ENCODE data around the gene ZBTB20. TPM values are rescaled to one million over a fixed set of nuclear protein-coding genes. Genes with fewer than 3 reads are reported as not detected.

ZBTB20 gene
- total and polyA plus RNA-seq, 5 experiments from 2014 or later = 16.5 to 50.8 (median 22.0) TPM

DNA sequence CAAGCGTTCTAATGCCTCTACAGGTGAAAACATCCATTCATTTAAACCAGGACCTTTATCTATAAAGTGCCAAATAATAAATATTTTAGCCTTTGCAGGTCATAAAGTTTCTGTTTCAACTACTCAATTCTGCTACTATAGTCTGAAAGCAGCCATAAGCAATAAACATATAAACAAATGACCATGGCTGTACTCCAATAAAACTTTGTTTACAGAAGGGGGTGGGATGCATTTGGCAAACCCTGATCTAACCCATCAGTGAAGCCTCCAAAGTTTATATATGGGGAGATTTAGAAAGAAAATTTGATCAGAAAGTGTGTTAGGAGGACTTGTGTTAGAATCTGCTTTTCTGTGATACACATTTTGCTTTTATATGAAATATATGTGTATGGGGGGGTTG lies 161.3 kb downstream of the ZBTB20 start:
- DNase-seq (no peak), ATAC-seq (no peak)
- no peak overlapping the region for H3K27ac Mint-ChIP-seq
- no peak overlapping the region for H3K4me3 Mint-ChIP-seq
- POLR2A ChIA-PET = no interaction called here
- H3K27me3 Mint-ChIP-seq = no peaks in the 10 kb centered on the region
- H3K4me1 Mint-ChIP-seq = peaks cover 0 to 21% (median 7%) of the 10 kb centered on the region in 4 donors
- peaks cover under 1 to 10% (median 4%) of the 10 kb centered on the region in 3 donors for H3K36me3 Mint-ChIP-seq
- H3K9me3 Mint-ChIP-seq = peaks cover 0 to 16% (median 7%) of the 10 kb centered on the region in 9 donors

DNA sequence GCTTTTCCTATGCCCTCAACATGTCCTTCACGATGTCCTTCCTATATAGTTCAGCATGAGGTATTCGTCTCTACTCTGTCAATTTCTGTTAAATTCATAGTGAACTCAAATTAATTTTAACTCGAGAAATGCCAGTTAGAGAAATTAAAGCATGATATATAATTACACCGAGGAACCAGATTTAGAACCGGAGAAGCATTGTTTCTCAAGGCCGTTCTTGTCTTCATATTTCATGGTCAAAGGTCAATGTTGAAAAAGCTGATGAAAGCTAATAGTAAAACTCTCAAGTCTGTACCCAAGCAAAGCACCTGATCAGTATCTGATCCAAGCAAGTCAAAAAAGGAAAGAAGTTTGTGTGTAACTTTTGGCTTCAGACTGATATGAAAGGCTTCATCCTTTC lies 163.8 kb downstream of the ZBTB20 start:
- Mint-ChIP-seq H3K9me3 (peaks cover 0 to 11% (median 0%) of the 10 kb centered on the region in 9 donors), H3K27me3 (no peaks in the 10 kb centered on the region), H3K36me3 (peaks cover 0 to 4% (median 3%) of the 10 kb centered on the region in 3 donors), H3K27ac (no peak overlapping the region), H3K4me1 (peaks cover 0 to 21% (median 6%) of the 10 kb centered on the region in 4 donors), H3K4me3 (no peak overlapping the region)
- no peak for DNase-seq
- POLR2A ChIA-PET = no interaction called here
- ATAC-seq = no peak

DNA sequence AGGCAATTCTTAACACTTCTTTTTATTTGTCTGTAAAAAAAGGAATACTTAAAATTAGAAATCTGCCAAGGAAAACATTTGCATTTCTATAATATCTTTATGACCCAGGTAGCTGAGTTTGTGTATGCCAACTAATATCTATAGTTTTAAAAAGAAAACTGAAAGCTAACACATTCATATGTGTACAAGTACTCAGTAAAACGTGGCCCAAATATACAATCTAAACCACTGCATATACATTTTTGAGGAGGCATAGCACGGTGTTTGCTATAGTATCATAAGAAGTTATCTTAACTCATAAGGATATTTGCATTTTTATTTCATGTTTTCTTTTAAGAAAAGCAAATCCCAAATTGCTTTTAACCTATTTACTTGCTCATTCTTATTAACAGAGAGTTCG lies 172.7 kb downstream of the ZBTB20 start:
- no peaks in the 10 kb centered on the region for H3K27me3 Mint-ChIP-seq
- peaks cover 6 to 46% (median 40%) of the 10 kb centered on the region in 3 donors for H3K36me3 Mint-ChIP-seq
- H3K9me3 Mint-ChIP-seq = peaks cover 0 to 5% (median 0%) of the 10 kb centered on the region in 9 donors
- ATAC-seq (no peak), DNase-seq (no peak)
- H3K4me1 Mint-ChIP-seq = peaks cover 0 to 17% (median 3%) of the 10 kb centered on the region in 4 donors
- H3K4me3 Mint-ChIP-seq = no peak overlapping the region
- POLR2A ChIA-PET = no interaction called here
- no peak overlapping the region for H3K27ac Mint-ChIP-seq

- POLR2A ChIA-PET = no interaction called here
- H3K36me3 Mint-ChIP-seq = peaks cover 6 to 48% (median 45%) of the 10 kb centered on the region in 3 donors
- H3K4me3 Mint-ChIP-seq = no peak overlapping the region
- DNase-seq (no peak), ATAC-seq (no peak)
- no peaks in the 10 kb centered on the region for H3K27me3 Mint-ChIP-seq
- peaks cover 0 to 17% (median 3%) of the 10 kb centered on the region in 4 donors for H3K4me1 Mint-ChIP-seq
- peaks cover 0 to 5% (median 0%) of the 10 kb centered on the region in 9 donors for H3K9me3 Mint-ChIP-seq
- peak overlapping the region in 1 of 10 donors; percentile 63 for H3K27ac Mint-ChIP-seq
Observed at GRCh38 chr3:114973536-114973935, 173.6 kb downstream of the ZBTB20 start.

DNA sequence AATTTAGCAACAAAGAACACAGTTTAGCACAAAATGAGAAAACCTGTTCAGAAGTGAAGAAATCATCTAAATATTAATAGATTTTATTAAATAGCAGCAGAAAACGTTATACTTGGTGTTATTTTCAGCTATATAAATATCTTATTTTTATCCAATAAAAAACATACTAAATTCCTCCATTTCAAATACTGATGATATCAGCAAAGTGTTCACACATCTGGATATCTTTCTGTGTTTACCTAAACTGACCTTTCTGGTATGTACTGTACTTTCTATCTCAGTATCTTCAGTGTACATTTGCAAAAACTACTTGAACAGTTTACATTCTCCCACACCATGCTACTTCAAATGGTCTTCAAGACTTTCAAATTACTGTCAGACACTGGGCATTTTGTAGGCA lies 179.9 kb downstream of the ZBTB20 start:
- H3K36me3 Mint-ChIP-seq = peaks cover 4 to 45% (median 44%) of the 10 kb centered on the region in 3 donors
- POLR2A ChIA-PET = no interaction called here
- H3K4me1 Mint-ChIP-seq = peaks cover 0 to 3% (median 0%) of the 10 kb centered on the region in 4 donors
- no peaks in the 10 kb centered on the region for H3K27me3 Mint-ChIP-seq
- DNase-seq = no peak
- H3K27ac Mint-ChIP-seq = no peak overlapping the region
- ATAC-seq = no peak
- no peaks in the 10 kb centered on the region for H3K9me3 Mint-ChIP-seq
- H3K4me3 Mint-ChIP-seq = no peak overlapping the region

DNA sequence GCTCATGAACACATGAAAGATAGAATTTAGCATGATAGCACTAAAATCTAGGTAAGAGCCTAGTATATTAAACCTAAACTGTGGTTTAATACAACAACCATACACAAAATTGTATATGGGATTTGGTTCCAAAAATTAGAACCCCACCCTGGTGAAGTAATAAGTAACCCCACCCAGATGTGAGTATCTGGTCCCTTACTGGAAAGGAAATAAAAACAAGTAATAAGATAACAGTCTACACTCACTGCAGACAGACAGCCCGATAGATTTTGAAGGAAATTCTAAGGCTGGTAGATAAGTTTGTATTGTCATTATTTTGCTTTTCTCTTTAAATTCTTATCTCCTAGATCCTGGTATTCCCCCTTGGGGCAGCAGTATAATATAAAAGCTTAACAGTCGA lies 184.9 kb downstream of the ZBTB20 start:
- POLR2A ChIA-PET = no interaction called here
- H3K4me3 Mint-ChIP-seq = no peak overlapping the region
- no peak overlapping the region for H3K27ac Mint-ChIP-seq
- H3K9me3 Mint-ChIP-seq = peaks cover 0 to 4% (median 0%) of the 10 kb centered on the region in 9 donors
- H3K27me3 Mint-ChIP-seq = no peaks in the 10 kb centered on the region
- peaks cover 27 to 50% (median 46%) of the 10 kb centered on the region in 3 donors for H3K36me3 Mint-ChIP-seq
- DNase-seq (no peak), ATAC-seq (no peak)
- H3K4me1 Mint-ChIP-seq = peaks cover 3 to 7% (median 5%) of the 10 kb centered on the region in 4 donors

- no peak overlapping the region for H3K4me3 Mint-ChIP-seq
- DNase-seq = no peak
- H3K27me3 Mint-ChIP-seq = no peaks in the 10 kb centered on the region
- H3K36me3 Mint-ChIP-seq = peaks cover 47 to 62% (median 51%) of the 10 kb centered on the region in 3 donors
- peak overlapping the region in 1 of 10 donors; percentile 27 for H3K27ac Mint-ChIP-seq
- H3K9me3 Mint-ChIP-seq = peaks cover 3 to 31% (median 10%) of the 10 kb centered on the region in 9 donors
- POLR2A ChIA-PET = no interaction called here
- no peak for ATAC-seq
- H3K4me1 Mint-ChIP-seq = peaks cover 3 to 6% (median 4%) of the 10 kb centered on the region in 4 donors
Observed at GRCh38 chr3:114958930-114959329, 188.2 kb downstream of the ZBTB20 start.

- Mint-ChIP-seq H3K27ac (no peak overlapping the region), H3K9me3 (peaks cover 11 to 57% (median 22%) of the 10 kb centered on the region in 9 donors), H3K36me3 (peaks cover 52 to 76% (median 54%) of the 10 kb centered on the region in 3 donors), H3K27me3 (no peaks in the 10 kb centered on the region), H3K4me1 (peaks cover 0 to 5% (median 4%) of the 10 kb centered on the region in 4 donors), H3K4me3 (no peak overlapping the region)
- DNase-seq (no peak), ATAC-seq (no peak)
- POLR2A ChIA-PET = no interaction called here
Observed at GRCh38 chr3:114953800-114954199, 193.3 kb downstream of the ZBTB20 start.

DNA sequence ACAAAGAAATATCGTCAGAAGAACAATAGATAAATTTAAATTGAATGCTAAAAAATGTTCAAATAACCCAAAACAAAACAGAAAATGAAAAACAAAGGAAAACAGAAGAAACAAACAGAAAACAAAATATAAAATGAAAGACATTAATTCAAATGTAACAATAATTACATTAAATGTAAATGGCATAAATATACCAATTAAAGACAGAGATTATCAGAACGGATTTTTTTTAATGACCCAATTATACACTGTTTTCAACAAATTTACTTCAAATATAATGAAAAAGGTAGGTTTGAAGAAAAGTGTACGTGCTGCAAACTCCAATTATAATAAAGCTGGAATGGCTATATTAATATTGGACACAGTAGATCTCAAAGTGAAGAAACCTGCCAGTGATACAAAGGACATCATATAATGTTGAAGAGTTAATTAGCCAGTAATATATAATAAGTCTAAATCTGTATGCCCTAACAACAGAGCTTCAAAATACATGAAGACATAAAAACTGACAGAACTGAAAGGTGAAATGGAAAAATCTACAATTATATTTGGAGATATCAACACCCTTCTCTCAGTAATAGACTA lies 193.8 kb downstream of the ZBTB20 start:
- Mint-ChIP-seq H3K27me3 (no peaks in the 10 kb centered on the region), H3K27ac (no peak overlapping the region), H3K36me3 (peaks cover 49 to 73% (median 52%) of the 10 kb centered on the region in 3 donors), H3K4me1 (peaks cover 0 to 5% (median 4%) of the 10 kb centered on the region in 4 donors), H3K9me3 (peaks cover 11 to 57% (median 22%) of the 10 kb centered on the region in 9 donors), H3K4me3 (no peak overlapping the region)
- no peak for ATAC-seq
- no peak for DNase-seq
- POLR2A ChIA-PET = no interaction called here

DNA sequence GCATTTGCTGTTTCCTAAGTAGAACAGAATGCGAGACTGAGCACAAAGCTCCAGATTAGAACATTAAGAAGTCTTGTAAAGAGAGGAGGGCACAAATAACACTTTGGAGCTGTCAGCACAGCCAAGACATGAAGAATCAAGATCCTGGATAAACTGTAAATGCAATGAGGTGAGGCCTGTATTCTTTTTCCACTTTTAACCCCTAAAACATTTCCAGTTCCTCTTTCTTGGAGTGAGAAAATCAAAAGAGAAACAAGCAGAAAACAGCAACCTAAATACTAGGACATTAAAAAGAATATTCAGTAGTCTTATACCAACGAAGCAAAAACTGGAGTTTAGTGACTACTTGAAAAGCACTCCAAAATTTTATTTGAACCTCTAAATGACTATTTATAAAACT lies 204.3 kb downstream of the ZBTB20 start:
- ATAC-seq (no peak), DNase-seq (no peak)
- Mint-ChIP-seq H3K36me3 (peaks cover 7 to 34% (median 28%) of the 10 kb centered on the region in 3 donors), H3K27me3 (no peaks in the 10 kb centered on the region), H3K4me3 (no peak overlapping the region), H3K4me1 (peaks cover 2 to 21% (median 10%) of the 10 kb centered on the region in 4 donors), H3K9me3 (peaks cover 0 to 8% (median 0%) of the 10 kb centered on the region in 9 donors), H3K27ac (peak overlapping the region in 1 of 10 donors; percentile 26)
- POLR2A ChIA-PET = no interaction called here

GRCh38 chr3:114941626-114942309 lies 205.3 kb downstream of the ZBTB20 start:
- no peaks in the 10 kb centered on the region for H3K27me3 Mint-ChIP-seq
- DNase-seq (no peak), ATAC-seq (no peak)
- H3K4me3 Mint-ChIP-seq = no peak overlapping the region
- H3K9me3 Mint-ChIP-seq = peaks cover 0 to 7% (median 0%) of the 10 kb centered on the region in 9 donors
- H3K27ac Mint-ChIP-seq = no peak overlapping the region
- H3K4me1 Mint-ChIP-seq = peaks cover 2 to 19% (median 11%) of the 10 kb centered on the region in 4 donors
- peaks cover 7 to 35% (median 34%) of the 10 kb centered on the region in 3 donors for H3K36me3 Mint-ChIP-seq
- POLR2A ChIA-PET = no interaction called here

DNA sequence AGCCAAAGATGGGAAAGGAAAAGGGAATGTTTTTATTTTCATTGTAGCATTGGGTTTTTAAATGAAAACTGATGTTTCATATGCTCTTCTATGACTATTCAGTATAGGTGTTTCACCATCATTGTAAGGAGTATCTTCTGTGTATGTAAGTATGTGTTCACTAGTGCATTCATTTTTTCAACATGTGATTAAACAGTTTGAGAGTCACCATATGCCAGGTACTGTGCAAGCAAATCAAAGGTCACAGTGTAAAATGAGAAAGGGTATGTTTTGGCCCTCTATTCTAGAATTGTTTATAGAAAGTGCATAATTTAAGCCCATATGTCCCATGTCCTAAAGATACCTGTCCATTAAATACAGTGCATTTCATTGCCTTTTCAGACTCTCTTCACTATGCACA lies 207.2 kb downstream of the ZBTB20 start:
- Mint-ChIP-seq H3K9me3 (peaks cover 0 to 6% (median 0%) of the 10 kb centered on the region in 9 donors), H3K4me1 (peaks cover 2 to 13% (median 10%) of the 10 kb centered on the region in 4 donors), H3K36me3 (peaks cover 7 to 41% (median 40%) of the 10 kb centered on the region in 3 donors), H3K4me3 (no peak overlapping the region), H3K27me3 (no peaks in the 10 kb centered on the region), H3K27ac (no peak overlapping the region)
- DNase-seq = no peak
- ATAC-seq = no peak
- POLR2A ChIA-PET = no interaction called here

- no peak for ATAC-seq
- no peak for DNase-seq
- Mint-ChIP-seq H3K27ac (no peak overlapping the region), H3K27me3 (no peaks in the 10 kb centered on the region), H3K4me3 (no peak overlapping the region), H3K36me3 (peaks cover 38 to 69% (median 56%) of the 10 kb centered on the region in 3 donors), H3K9me3 (peaks cover 0 to 10% (median 3%) of the 10 kb centered on the region in 9 donors), H3K4me1 (peaks cover 0 to 10% (median 4%) of the 10 kb centered on the region in 4 donors)
- POLR2A ChIA-PET = no interaction called here
Observed at GRCh38 chr3:114933407-114933806, 213.7 kb downstream of the ZBTB20 start.
